NCI-H146 (cell line): ENCODE data around the gene PTPN14.
"Not testable (repeated sequence)": the region's sequence is repeated elsewhere in the genome, so short reads cannot be mapped to it uniquely, and the experiment has no call there.

Source experiments
- DNase-seq: peaks from one replicate; lab custom pipeline; 2025; lab: John Stamatoyannopoulos, UW

Gene PTPN14

GRCh38 chr1:214541693-214542092, 9.7 kb downstream of the PTPN14 start:
- DNase-seq, result no peak

GRCh38 chr1:214541206-214541605, 10.2 kb downstream of the PTPN14 start:
- DNase-seq, result no peak

GRCh38 chr1:214540324-214540723, 11.1 kb downstream of the PTPN14 start:
- DNase-seq, result no peak

- no peak for DNase-seq
Measured at GRCh38 chr1:214538496-214538895, 12.9 kb downstream of the PTPN14 start.

GRCh38 chr1:214537872-214538473, 13.4 kb downstream of the PTPN14 start:
- DNase-seq, result no peak

- no peak for DNase-seq
Measured at GRCh38 chr1:214537219-214537618, 14.2 kb downstream of the PTPN14 start.

GRCh38 chr1:214532070-214532469, 19.3 kb downstream of the PTPN14 start:
- DNase-seq, result no peak

GRCh38 chr1:214525535-214526019, 25.8 kb downstream of the PTPN14 start:
- no peak for DNase-seq

- no peak for DNase-seq
Measured at GRCh38 chr1:214524824-214525223, 26.6 kb downstream of the PTPN14 start.

- no peak for DNase-seq
Measured at GRCh38 chr1:214523124-214523824, 28.1 kb downstream of the PTPN14 start.

GRCh38 chr1:214521458-214521857, 29.9 kb downstream of the PTPN14 start:
- DNase-seq, result not testable (repeated sequence)

GRCh38 chr1:214520544-214521165, 30.7 kb downstream of the PTPN14 start:
- no peak for DNase-seq

- no peak for DNase-seq
Measured at GRCh38 chr1:214518361-214518760, 33.0 kb downstream of the PTPN14 start.

- no peak for DNase-seq
Measured at GRCh38 chr1:214516434-214517326, 34.7 kb downstream of the PTPN14 start.

- DNase-seq, result no peak
Measured at GRCh38 chr1:214515544-214516433, 35.6 kb downstream of the PTPN14 start.

GRCh38 chr1:214514819-214515383, 36.5 kb downstream of the PTPN14 start:
- no peak for DNase-seq

GRCh38 chr1:214514032-214514818, 37.2 kb downstream of the PTPN14 start:
- DNase-seq, result peak; percentile 40

- no peak for DNase-seq
Measured at GRCh38 chr1:214513394-214513793, 38.0 kb downstream of the PTPN14 start.

- DNase-seq, result no peak
Measured at GRCh38 chr1:214511639-214511998, 39.8 kb downstream of the PTPN14 start.
